HG03066 (cell line): ENCODE measurements around the gene ZDHHC11.
"Not testable (repeated sequence)": the region's sequence is repeated elsewhere in the genome, so short reads cannot be mapped to it uniquely, and the experiment has no call there.

Source experiments
- ATAC-seq: cut with Tn5 transposase; IDR thresholded peaks from one replicate; pipeline ENCODE4 v1.9.1; 2021; ENCODE audit warnings: low read depth; ENCODE audit not compliant: unreplicated experiment

Gene ZDHHC11

GRCh38 chr5:816176-816575 is 34.6 kb downstream of the ZDHHC11 start:
- no peak for ATAC-seq

- no peak for ATAC-seq
Measured at GRCh38 chr5:815449-815848, 35.3 kb downstream of the ZDHHC11 start.

DNA sequence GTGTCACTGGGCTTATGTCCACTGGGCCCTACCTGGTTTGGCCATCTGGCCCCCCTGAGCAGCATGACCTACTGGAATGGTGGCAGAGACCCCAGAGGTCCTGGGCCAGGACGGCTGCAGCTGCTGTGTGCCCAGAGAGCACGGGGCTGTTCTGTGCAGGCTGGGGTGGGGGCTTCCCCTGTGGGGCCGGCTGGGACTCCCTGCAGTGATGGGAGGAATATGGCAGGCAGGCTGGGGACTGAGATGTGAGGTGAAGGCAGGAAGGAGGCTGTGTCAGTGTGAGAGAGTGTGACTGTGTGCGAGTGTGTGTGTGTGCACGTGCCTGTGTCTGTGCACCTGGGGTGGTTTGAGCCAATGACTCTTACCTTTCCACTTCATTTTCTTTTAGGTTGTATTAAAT is 37.2 kb downstream of the ZDHHC11 start:
- not testable (repeated sequence) for ATAC-seq

- not testable (repeated sequence) for ATAC-seq
Measured at GRCh38 chr5:811384-811783, 39.4 kb downstream of the ZDHHC11 start.

DNA sequence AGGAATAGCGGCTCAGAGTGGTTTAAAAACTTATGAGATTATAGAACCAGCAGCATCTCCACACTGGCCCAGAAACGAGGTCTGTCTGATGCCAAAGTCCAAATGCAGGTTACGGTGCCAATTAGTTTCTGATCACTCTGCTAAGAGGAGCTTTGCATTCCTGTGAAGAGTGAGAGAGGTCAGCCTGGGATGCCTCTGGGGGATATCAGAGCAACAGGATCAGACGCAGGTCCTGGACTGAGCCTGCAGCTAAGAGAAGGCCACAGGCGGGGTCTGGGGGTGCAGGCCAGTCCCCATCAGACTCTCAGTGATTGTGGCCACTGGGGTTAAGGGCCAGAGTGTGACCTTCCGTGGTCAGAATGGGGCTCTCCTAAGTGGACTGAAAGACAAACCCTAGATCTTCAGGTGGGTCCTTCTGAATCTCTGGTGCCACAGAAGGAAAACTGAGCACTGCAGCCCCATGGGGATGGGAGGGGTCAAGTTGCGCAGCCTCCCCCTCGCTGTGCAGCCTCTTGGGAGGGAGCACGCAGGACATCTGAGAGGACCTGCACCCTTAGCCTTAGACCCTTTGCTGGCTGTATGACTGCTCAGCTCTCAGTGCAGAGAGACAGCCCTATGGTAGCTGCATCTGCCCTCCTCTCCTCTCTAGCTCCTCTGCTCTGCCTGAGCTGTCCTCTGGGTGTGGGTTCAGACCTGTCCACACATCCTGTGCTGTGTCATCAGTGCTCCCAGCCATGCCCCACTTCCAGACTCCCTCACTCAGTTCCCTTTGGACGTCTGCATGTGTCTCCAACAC is 42.9 kb downstream of the ZDHHC11 start:
- ATAC-seq: not testable (repeated sequence)

DNA sequence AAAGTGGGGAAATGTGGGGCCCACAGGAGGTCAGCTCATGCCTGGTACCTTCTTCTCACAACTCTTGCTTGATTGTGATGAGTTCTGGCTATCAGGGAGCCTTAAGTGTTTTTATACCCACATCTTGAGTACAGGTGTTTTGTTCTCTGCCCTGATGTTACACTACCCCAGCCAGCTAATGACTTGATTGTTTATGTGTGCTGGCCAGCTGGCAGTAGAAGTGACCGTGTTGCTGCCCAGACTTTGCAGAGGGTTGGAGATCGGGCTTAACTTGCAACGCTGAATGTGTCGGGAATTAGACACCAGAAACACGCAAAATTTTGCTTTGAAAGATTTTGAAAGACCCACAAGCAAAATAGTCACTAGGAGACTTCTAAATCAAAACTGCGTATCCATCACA is 49.3 kb downstream of the ZDHHC11 start:
- ATAC-seq: no peak

- not testable (repeated sequence) for ATAC-seq
Measured at GRCh38 chr5:801055-801454, 49.7 kb downstream of the ZDHHC11 start.

- ATAC-seq: not testable (repeated sequence)
Measured at GRCh38 chr5:798505-799138, 52.2 kb downstream of the ZDHHC11 start.

DNA sequence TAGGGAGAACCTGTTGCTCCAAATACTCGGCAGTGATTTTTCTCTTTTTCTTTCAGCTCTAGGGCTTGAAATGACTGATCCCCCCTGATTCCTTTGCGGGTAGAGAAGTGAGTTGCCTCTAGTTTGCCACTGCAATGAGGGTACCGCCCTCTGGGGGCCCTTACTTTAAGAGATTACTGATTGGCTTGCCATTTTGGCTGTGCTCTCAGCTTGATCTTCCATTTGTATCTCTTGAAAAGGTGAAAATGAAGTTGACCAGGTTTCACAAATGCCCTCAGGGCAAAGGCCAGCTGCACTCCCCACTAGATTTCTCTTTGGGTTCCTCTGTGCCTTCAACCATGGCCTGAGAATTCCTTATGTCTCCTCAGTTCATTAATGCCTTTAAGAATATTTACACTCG is 52.8 kb downstream of the ZDHHC11 start:
- ATAC-seq: not testable (repeated sequence)

DNA sequence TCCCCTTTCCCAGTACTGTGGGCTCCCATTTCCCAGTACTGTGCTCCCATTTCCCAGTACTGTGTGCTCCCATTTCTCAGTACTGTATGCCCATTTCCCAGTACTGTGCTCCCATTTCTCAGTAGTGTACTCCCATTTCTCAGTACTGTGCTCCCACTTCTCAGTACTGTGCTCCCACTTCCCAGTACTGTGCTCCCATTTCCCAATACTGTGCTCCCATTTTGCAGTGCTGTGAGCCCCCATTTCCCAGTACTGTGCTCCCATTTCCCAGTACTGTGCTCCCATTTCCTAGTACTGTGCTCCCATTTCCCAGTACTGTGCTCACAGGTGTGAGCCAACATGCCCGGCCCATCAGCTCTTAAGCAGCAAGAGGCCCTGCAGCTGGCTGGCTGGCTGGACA is 54.9 kb downstream of the ZDHHC11 start:
- not testable (repeated sequence) for ATAC-seq

DNA sequence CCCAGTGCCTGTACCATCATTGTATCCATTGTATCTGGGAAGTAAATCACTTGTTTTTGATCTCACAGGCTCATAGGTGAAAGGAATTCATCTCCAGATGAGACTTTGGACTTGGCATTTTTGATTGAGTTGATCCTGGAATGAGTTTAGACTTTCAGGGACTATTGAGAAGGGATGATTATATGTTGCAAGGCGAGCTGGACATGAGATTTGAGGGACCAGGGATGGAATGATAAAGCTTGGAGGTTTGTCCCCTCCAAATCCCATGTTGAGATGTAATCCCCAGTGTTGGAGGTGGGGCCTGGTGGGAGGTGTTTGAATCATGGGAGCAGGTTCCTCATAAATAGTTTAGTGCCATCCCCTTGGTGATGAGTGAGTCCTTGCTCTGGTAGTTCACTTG is 55.8 kb downstream of the ZDHHC11 start:
- not testable (repeated sequence) for ATAC-seq

DNA sequence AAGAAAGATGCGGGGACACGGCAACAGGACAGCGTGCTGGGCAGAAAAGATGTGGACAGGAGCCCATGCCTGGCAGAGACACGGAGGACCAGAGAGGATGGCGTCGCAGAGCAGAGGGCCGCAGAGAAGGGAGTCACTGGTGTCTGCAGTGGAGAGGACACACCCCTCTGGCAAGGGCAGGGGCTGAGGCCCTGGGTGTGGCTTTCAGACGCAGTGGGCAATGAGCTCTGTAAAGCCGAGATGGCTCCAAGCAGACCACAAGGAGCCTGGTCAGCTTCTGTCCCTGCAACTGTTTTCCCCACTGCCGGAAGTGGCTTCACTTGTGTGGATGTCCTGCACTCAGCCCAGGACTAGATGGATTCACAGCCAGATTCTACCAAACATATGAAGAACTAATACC is 62.1 kb downstream of the ZDHHC11 start:
- not testable (repeated sequence) for ATAC-seq

DNA sequence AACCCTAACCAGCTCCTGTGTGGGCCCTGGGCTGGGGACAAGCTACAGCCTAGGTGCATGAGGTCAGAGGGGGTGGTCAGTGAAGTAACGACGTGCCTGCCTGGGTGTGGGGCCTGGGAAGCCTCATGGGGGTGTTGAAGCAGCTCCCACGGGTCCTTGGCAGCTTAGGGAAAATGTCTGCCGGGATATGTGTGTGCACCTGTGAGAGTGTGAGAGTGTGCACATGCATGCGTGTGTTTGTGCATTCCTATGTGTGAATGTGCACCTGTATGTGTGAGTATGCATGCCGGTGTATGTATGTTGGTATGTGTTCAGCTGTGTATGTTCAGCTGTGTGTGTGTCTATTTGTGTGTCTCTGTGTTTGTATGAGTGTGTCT is 62.9 kb downstream of the ZDHHC11 start:
- not testable (repeated sequence) for ATAC-seq

DNA sequence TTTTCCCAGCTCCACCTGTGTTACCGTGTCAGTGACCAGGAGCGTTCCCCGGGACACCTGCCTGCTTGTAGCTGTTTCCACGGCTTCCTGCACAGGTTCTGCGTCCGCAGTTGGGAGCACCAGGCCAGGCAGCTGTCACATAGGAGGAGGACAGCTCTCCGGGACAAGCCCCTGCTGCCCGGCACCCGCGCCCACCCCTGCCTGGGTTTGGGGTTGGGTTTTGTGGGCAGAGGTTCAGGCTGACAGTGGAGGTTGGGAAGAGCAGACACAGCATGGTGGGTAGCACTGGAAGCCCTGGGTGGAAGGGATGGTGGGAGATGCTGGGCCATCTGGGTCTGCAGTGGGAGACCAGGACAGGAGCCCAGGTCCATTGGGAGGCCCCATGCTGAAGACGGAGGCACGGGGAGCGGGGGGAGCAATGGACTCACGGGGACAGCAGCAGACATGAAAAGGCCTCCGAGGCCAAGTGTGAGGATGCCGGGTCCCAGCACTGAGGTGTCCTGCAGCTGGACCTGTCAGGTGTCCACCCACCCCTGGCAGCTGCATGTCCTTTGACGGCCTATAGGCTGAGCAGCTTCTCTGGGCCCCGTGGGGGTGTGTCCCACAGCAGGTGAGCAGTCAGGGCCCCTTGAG is 63.4 kb downstream of the ZDHHC11 start:
- not testable (repeated sequence) for ATAC-seq

- ATAC-seq: not testable (repeated sequence)
Measured at GRCh38 chr5:785181-785705, 65.5 kb downstream of the ZDHHC11 start.

- ATAC-seq: peak; percentile 62
Measured at GRCh38 chr5:784428-785177, 66.2 kb downstream of the ZDHHC11 start, which contains the start of gene ZDHHC11B. Gene ZDHHC11B (minus strand): TSS chr5:784729. CDS start chr5:766919, 17,810 bp downstream.

- not testable (repeated sequence) for ATAC-seq
Measured at GRCh38 chr5:783881-784427, 66.8 kb downstream of the ZDHHC11 start.

DNA sequence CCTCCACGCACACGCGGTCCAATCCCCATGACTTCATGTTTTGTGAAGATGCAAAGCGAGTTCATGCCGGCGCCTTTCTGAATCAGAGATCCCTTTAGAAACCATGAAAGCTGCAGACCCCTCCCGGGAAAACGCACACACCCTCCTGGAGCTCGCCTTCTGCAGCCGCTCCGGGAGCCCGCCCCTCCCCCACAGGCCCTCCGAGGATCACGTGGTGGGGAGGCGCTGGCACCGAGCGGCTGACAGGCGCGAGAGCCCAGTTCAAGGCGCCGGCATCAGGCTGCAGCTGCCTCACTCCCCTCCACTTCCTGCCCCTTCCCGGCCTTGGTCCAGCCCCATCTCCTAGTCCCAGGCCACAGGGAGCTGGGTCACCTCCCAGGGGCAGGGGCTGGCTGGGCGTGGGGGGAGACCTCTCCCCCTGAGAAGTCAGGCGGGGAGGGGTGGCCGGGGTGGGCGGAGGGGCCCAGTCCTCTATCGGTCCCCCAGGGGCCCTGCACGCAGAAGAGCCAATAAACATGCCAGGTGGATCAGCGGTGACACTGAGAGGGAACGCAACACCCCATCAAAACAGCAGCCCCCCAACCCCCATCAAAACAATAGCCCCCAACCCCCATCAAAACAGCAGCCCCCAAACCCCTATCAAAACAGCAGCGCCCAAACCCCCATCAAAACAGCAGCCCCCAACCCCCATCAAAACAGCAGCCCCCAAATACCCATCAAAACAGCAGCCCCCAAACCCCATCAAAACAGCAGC is 67.6 kb downstream of the ZDHHC11 start:
- ATAC-seq: not testable (repeated sequence)

- not testable (repeated sequence) for ATAC-seq
Measured at GRCh38 chr5:782356-782755, 68.4 kb downstream of the ZDHHC11 start.
